Fibroblast of lung (primary cell): ENCODE data around the gene CTNND2. TPM values are rescaled to one million over a fixed set of nuclear protein-coding genes. Genes with fewer than 3 reads are reported as not detected.

Source experiments
- DNase-seq, 2 donors: peaks; one replicate each; pipeline versions ENCODE4 v3.0.0 to v3.0.0-alpha.2; 2010; ENCODE audit warnings: low read depth in 2 of 2
- H2AFZ ChIP-seq: 2 replicates; pipeline ENCODE4 v1.5.1; 2012; ENCODE audit warnings: low read length, control low read depth, inconsistent platforms
- H3K27ac ChIP-seq: 2 replicates; pipeline ENCODE4 v1.5.1; 2011; ENCODE audit warnings: low read length, control low read depth; ENCODE audit not compliant: insufficient read depth
- H3K27me3 ChIP-seq: 2 replicates; pipeline ENCODE4 v1.5.1; 2011; ENCODE audit warnings: mild to moderate bottlenecking, low read length; ENCODE audit not compliant: control insufficient read depth, insufficient read depth
- H3K36me3 ChIP-seq: 2 replicates; pipeline ENCODE4 v1.5.1; 2011; ENCODE audit warnings: low read length; ENCODE audit not compliant: control insufficient read depth, insufficient read depth
- H3K4me1 ChIP-seq: 2 replicates; pipeline ENCODE4 v1.5.1; 2011; ENCODE audit warnings: low read length; ENCODE audit not compliant: control insufficient read depth, insufficient read depth; ENCODE audit errors: extremely low read depth
- H3K4me2 ChIP-seq: 2 replicates; pipeline ENCODE4 v1.5.1; 2011; ENCODE audit warnings: low read length, control low read depth; ENCODE audit not compliant: insufficient read depth; ENCODE audit errors: extremely low read depth
- H3K4me3 ChIP-seq, 4 experiments: fragments of 200-600 bp in 1 of 4; sonication (generic) in 1 of 4; replicated peaks in 1 of 4; 2 replicates each; pipeline ENCODE4 v1.5.1; 2011 to 2016; ENCODE audit warnings: low read length in 4 of 4, low read depth in 3 of 4, mild to moderate bottlenecking in 3 of 4, control low read depth in 2 of 4, inconsistent platforms in 1 of 4, mixed read lengths in 1 of 4; ENCODE audit not compliant: insufficient read depth in 1 of 4; ENCODE audit errors: control extremely low read depth in 1 of 4
- H3K79me2 ChIP-seq: 2 replicates; pipeline ENCODE4 v1.5.1; 2012; ENCODE audit warnings: mild to moderate bottlenecking, low read length, inconsistent platforms; ENCODE audit not compliant: control insufficient read depth, insufficient read depth
- H3K9ac ChIP-seq: 2 replicates; pipeline ENCODE4 v1.5.1; 2011; ENCODE audit warnings: mild to moderate bottlenecking, low read length, control low read depth; ENCODE audit not compliant: insufficient read depth
- H3K9me3 ChIP-seq: 2 replicates; pipeline ENCODE4 v1.5.1; 2012; ENCODE audit warnings: low read depth, low read length; ENCODE audit not compliant: control insufficient read depth, insufficient read depth
- H4K20me1 ChIP-seq: 2 replicates; pipeline ENCODE4 v1.5.1; 2011; ENCODE audit warnings: low read length; ENCODE audit not compliant: control insufficient read depth, insufficient read depth; ENCODE audit errors: extremely low read depth
- EZH2 ChIP-seq: IDR thresholded peaks from 2 replicates; pipeline ENCODE4 v1.5.1; 2012; ENCODE audit warnings: low read length, control low read depth, mild to moderate bottlenecking; ENCODE audit errors: missing control alignments
- polyA plus RNA-seq, 2 donors: library from polyadenylated mRNA; depleted of rRNA in 1 of 2; stranded (reverse) in 1 of 2; unstranded in 1 of 2; fragments of >200 nt; gene quantifications; 2 replicates each; pipeline ENCODE4 v1.2.1, GENCODE V29; 2011 to 2012; ENCODE audit warnings: missing spikeins in 1 of 2
- total RNA-seq: library from RNA; depleted of rRNA; stranded (reverse); fragments of >200 nt; gene quantifications from 2 replicates; pipeline ENCODE4 v1.2.1, GENCODE V29; 2014
- TF ChIP-seq, protein P1 (sequence below), 2 donors: IDR thresholded peaks in 1 of 2; conservative IDR thresholded peaks in 1 of 2; 1 replicate in 1 of 2; 2 replicates in 1 of 2; pipeline ENCODE4 v1.5.1; 2011 to 2012; ENCODE audit warnings: low read length in 2 of 2, control low read depth in 1 of 2, inconsistent platforms in 1 of 2, low read depth in 1 of 2, mild to moderate bottlenecking in 1 of 2

The CTNND2 gene
- total and polyA plus RNA-seq, 2 donors (not counting 1 experiment from before 2014, with no cell fraction given): not detected

DNA sequence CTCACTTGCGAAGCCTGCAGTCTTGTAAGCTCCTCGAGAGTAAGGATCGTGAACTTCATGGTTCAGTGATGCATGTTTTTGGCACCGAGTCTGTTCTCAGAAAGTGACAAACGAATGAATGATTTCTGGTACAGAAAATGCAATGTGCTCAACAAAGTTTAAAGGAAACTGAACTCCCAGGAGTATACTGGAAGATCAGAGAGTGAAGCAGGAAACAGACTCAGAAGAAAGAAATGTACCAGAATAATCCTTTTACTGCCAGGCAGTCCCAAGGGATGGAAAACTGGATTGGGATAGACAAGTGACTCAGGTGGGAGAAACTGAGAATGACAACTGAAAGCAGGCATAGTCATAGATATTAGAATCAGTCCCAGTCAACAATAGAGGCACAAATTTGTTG lies 420.6 kb downstream of the CTNND2 start:
- DNase-seq: peak in 1 of 2 donors; percentile 74
- no peak overlapping the region for H3K4me2 ChIP-seq
- H3K36me3 ChIP-seq: no peaks in the 10 kb centered on the region
- no peaks in the 10 kb centered on the region for H4K20me1 ChIP-seq
- H3K4me1 ChIP-seq: no peaks in the 10 kb centered on the region
- no peaks in the 10 kb centered on the region for H3K79me2 ChIP-seq
- no peak overlapping the region for H2AFZ ChIP-seq
- no peaks in the 10 kb centered on the region for H3K9me3 ChIP-seq
- H3K27ac ChIP-seq: no peak overlapping the region
- TF ChIP-seq, protein P1, sequence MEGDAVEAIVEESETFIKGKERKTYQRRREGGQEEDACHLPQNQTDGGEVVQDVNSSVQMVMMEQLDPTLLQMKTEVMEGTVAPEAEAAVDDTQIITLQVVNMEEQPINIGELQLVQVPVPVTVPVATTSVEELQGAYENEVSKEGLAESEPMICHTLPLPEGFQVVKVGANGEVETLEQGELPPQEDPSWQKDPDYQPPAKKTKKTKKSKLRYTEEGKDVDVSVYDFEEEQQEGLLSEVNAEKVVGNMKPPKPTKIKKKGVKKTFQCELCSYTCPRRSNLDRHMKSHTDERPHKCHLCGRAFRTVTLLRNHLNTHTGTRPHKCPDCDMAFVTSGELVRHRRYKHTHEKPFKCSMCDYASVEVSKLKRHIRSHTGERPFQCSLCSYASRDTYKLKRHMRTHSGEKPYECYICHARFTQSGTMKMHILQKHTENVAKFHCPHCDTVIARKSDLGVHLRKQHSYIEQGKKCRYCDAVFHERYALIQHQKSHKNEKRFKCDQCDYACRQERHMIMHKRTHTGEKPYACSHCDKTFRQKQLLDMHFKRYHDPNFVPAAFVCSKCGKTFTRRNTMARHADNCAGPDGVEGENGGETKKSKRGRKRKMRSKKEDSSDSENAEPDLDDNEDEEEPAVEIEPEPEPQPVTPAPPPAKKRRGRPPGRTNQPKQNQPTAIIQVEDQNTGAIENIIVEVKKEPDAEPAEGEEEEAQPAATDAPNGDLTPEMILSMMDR (conservative IDR thresholded peaks at IDR 0.05 in 1 of 2, IDR thresholded peaks at IDR 0.05 in 1 of 2; ENCODE audit: low read depth in 1 of 2, low read length in 2 of 2): no peak
- TF ChIP-seq EZH2: no peak
- H3K4me3 ChIP-seq: no peak overlapping the region
- H3K27me3 ChIP-seq: no peaks in the 10 kb centered on the region
- H3K9ac ChIP-seq: no peak overlapping the region

DNA sequence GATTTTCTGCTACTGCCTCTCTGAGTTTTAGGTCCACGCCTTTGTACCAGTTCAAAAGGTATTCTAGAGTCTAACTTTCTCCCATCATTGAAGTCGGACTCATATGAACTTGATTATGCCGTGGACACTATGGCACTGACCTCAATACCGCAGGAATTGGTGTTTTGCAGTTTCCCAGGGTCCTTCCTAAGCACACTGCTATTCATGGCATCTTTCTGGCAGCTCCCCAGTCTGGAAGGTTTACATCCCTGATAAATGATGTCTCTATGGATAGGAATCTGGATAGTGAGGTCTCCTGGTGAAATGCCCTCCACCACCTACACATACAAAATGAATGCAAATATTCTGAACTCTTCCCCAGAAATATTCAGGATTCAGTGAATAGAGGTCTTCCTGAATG lies 422.2 kb downstream of the CTNND2 start:
- H3K27ac ChIP-seq: no peak overlapping the region
- no peaks in the 10 kb centered on the region for H3K27me3 ChIP-seq
- no peaks in the 10 kb centered on the region for H3K79me2 ChIP-seq
- no peak overlapping the region for H2AFZ ChIP-seq
- no peaks in the 10 kb centered on the region for H3K36me3 ChIP-seq
- no peaks in the 10 kb centered on the region for H3K4me1 ChIP-seq
- peak in 1 of 2 donors; percentile 96 for DNase-seq
- no peaks in the 10 kb centered on the region for H3K9me3 ChIP-seq
- H3K4me3 ChIP-seq: no peak overlapping the region
- no peak overlapping the region for H3K4me2 ChIP-seq
- H3K9ac ChIP-seq: no peak overlapping the region
- TF ChIP-seq EZH2: no peak
- TF ChIP-seq, protein P1 (conservative IDR thresholded peaks at IDR 0.05 in 1 of 2, IDR thresholded peaks at IDR 0.05 in 1 of 2; ENCODE audit: low read depth in 1 of 2, low read length in 2 of 2): no peak
- H4K20me1 ChIP-seq: no peaks in the 10 kb centered on the region

DNA sequence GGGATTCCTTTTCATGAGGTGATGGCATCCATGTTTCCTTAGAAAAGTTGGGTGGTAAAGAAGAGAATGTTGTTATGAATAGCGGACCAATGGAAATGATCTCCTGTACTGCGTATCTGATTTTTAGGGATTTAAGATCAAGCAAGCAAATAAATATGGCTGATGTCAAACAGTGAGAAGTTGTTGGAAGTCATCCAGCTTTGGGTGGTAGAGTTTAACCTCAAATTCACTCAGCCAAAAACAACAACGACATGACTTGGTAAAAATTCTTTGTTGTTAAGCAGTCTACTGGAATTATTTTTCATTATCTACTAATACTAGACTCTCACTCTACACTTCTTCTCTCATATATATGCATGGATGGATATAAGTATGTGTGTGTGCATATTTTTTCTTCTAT lies 426.5 kb downstream of the CTNND2 start:
- H3K4me3 ChIP-seq: no peak overlapping the region
- TF ChIP-seq, protein P1 (conservative IDR thresholded peaks at IDR 0.05 in 1 of 2, IDR thresholded peaks at IDR 0.05 in 1 of 2; ENCODE audit: low read depth in 1 of 2, low read length in 2 of 2): no peak
- no peak for TF ChIP-seq EZH2
- peak in 1 of 2 donors; percentile 79 for DNase-seq

More for the DNA sequence above, 426.5 kb downstream of the CTNND2 start:
- H3K36me3 ChIP-seq: no peaks in the 10 kb centered on the region
- H3K9ac ChIP-seq: no peak overlapping the region
- H3K79me2 ChIP-seq: no peaks in the 10 kb centered on the region
- H2AFZ ChIP-seq: no peak overlapping the region
- H4K20me1 ChIP-seq: no peaks in the 10 kb centered on the region
- no peaks in the 10 kb centered on the region for H3K27me3 ChIP-seq
- H3K4me2 ChIP-seq: no peak overlapping the region
- no peaks in the 10 kb centered on the region for H3K4me1 ChIP-seq
- no peaks in the 10 kb centered on the region for H3K9me3 ChIP-seq
- H3K27ac ChIP-seq: no peak overlapping the region
